Measurements from ENCODE around the gene AMBP. TPM values are rescaled to one million over a fixed set of nuclear protein-coding genes. Genes with fewer than 3 reads are reported as not detected.

The AMBP gene
- total and polyA plus RNA-seq, 4 donors, result 0.47 to 3.7 (median 1.6) TPM

GRCh38 chr9:114082017-114082762 is 4.1 kb upstream of the AMBP start:
- TF ChIP-seq CTCF (IDR thresholded peaks at IDR 0.05; ENCODE audit: control extremely low read depth, extremely low read depth), result peak; percentile 57
- Histone ChIP-seq H3K27ac (ENCODE audit: low read depth in 1 of 2, low read length in 1 of 2) (no peak overlapping the region), H3K27me3 (ENCODE audit: control insufficient read depth in 3 of 3, insufficient read depth in 3 of 3, low read length in 2 of 3) (no peaks in the 10 kb centered on the region), H3K36me3 (ENCODE audit: control insufficient read depth in 4 of 4, insufficient read depth in 4 of 4, low read length in 4 of 4) (no peaks in the 10 kb centered on the region), H3K9ac (ENCODE audit: insufficient read depth in 1 of 2, low read length in 2 of 2) (no peak overlapping the region), H3K4me1 (ENCODE audit: control insufficient read depth in 5 of 5, insufficient read depth in 5 of 5, low read length in 5 of 5) (peaks cover 0 to 20% (median 4%) of the 10 kb centered on the region in 5 donors), H3K9me3 (ENCODE audit: control insufficient read depth in 4 of 4, insufficient read depth in 3 of 4, low read length in 3 of 4) (no peaks in the 10 kb centered on the region), H3K4me3 (no peak overlapping the region)
- DNase-seq (peak; percentile 93 to 96 (median 95)), ATAC-seq (ENCODE audit: insufficient read depth, low FRiP score) (peak; percentile 66)
- WGBS, 2 donors, result 47 to 48% methylated on average over 10 of the region's 10 CpGs

GRCh38 chr9:114081441-114082016 is 3.4 kb upstream of the AMBP start:
- 72 to 84% methylated on average over 6 of the region's 6 CpGs for WGBS, 2 donors
- peaks cover 0 to 20% (median 4%) of the 10 kb centered on the region in 5 donors for H3K4me1 ChIP-seq (ENCODE audit: control insufficient read depth in 5 of 5, insufficient read depth in 5 of 5, low read length in 5 of 5)
- no peaks in the 10 kb centered on the region for H3K36me3 ChIP-seq (ENCODE audit: control insufficient read depth in 4 of 4, insufficient read depth in 4 of 4, low read length in 4 of 4)
- DNase-seq, result no peak
- H3K27ac ChIP-seq (ENCODE audit: low read depth in 1 of 2, low read length in 1 of 2), result peak overlapping the region in 1 of 2 donors; percentile 5
- no peak for TF ChIP-seq CTCF (IDR thresholded peaks at IDR 0.05; ENCODE audit: control extremely low read depth, extremely low read depth)
- H3K4me3 ChIP-seq, result no peak overlapping the region
- no peaks in the 10 kb centered on the region for H3K27me3 ChIP-seq (ENCODE audit: control insufficient read depth in 3 of 3, insufficient read depth in 3 of 3, low read length in 2 of 3)
- no peak overlapping the region for H3K9ac ChIP-seq (ENCODE audit: insufficient read depth in 1 of 2, low read length in 2 of 2)
- H3K9me3 ChIP-seq (ENCODE audit: control insufficient read depth in 4 of 4, insufficient read depth in 3 of 4, low read length in 3 of 4), result no peaks in the 10 kb centered on the region
- ATAC-seq (ENCODE audit: insufficient read depth, low FRiP score), result no peak

- no peak overlapping the region for H3K4me3 ChIP-seq
- WGBS, 2 donors, result 72 to 83% methylated on average over 7 of the region's 7 CpGs
- no peaks in the 10 kb centered on the region for H3K9me3 ChIP-seq (ENCODE audit: control insufficient read depth in 4 of 4, insufficient read depth in 3 of 4, low read length in 3 of 4)
- ATAC-seq (ENCODE audit: insufficient read depth, low FRiP score), result peak; percentile 43
- H3K4me1 ChIP-seq (ENCODE audit: control insufficient read depth in 5 of 5, insufficient read depth in 5 of 5, low read length in 5 of 5), result peaks cover 0 to 20% (median 4%) of the 10 kb centered on the region in 5 donors
- DNase-seq, result peak; percentile 71 to 87 (median 75)
- H3K36me3 ChIP-seq (ENCODE audit: control insufficient read depth in 4 of 4, insufficient read depth in 4 of 4, low read length in 4 of 4), result no peaks in the 10 kb centered on the region
- H3K9ac ChIP-seq (ENCODE audit: insufficient read depth in 1 of 2, low read length in 2 of 2), result no peak overlapping the region
- H3K27ac ChIP-seq (ENCODE audit: low read depth in 1 of 2, low read length in 1 of 2), result peak overlapping the region in 1 of 2 donors; percentile 5
- H3K27me3 ChIP-seq (ENCODE audit: control insufficient read depth in 3 of 3, insufficient read depth in 3 of 3, low read length in 2 of 3), result no peaks in the 10 kb centered on the region
- no peak for TF ChIP-seq CTCF (IDR thresholded peaks at IDR 0.05; ENCODE audit: control extremely low read depth, extremely low read depth)
Observed at GRCh38 chr9:114080773-114081440, 2.8 kb upstream of the AMBP start.
